K562 (cell line): ENCODE results near the gene RTL10. TPM values are rescaled to one million over a fixed set of nuclear protein-coding genes. Genes with fewer than 3 reads are reported as not detected.

Experiments
- ARHGAP35 ChIP-seq: fragments of 450-650 bp; IDR thresholded peaks from 2 replicates; pipeline ENCODE4 v1.6.1; 2018; ENCODE audit not compliant: partially characterized antibody
- BACH1 ChIP-seq: fragments of 200-800 bp; sonication (Bioruptor generic); IDR thresholded peaks from 2 replicates; pipeline ENCODE4 v1.6.1; 2016; ENCODE audit warnings: missing genetic modification characterization, missing compliant biosample characterization
- BCOR ChIP-seq: fragments of 450-650 bp; IDR thresholded peaks from 2 replicates; pipeline ENCODE4 v1.6.1; 2016
- CBX3 ChIP-seq, 2 experiments: IDR thresholded peaks; 1 replicate in 1 of 2; 2 replicates in 1 of 2; pipeline ENCODE4 v1.6.1; 2012; ENCODE audit warnings: inconsistent platforms in 2 of 2, low read length in 2 of 2, borderline replicate concordance in 1 of 2, control low read depth in 1 of 2
- CHAMP1 ChIP-seq: fragments of 450-650 bp; IDR thresholded peaks from 2 replicates; pipeline ENCODE4 v1.6.1; 2016; ENCODE audit warnings: mild to moderate bottlenecking
- CHD4 ChIP-seq: fragments of 200-600 bp; sonication (generic); IDR thresholded peaks from 3 replicates; pipeline ENCODE4 v1.6.1; 2012; ENCODE audit warnings: low read depth, mild to moderate bottlenecking, mixed read lengths, low read length, inconsistent platforms; ENCODE audit not compliant: insufficient read depth, insufficient replicate concordance, poor library complexity, severe bottlenecking
- DMBX1 ChIP-seq: fragments of 250-450 bp; sonication (Bioruptor Pico); IDR thresholded peaks from 2 replicates; pipeline ENCODE4 v1.8.0; 2022; ENCODE audit warnings: inconsistent platforms, mild to moderate bottlenecking, moderate library complexity, borderline replicate concordance
- ETS2 ChIP-seq: IDR thresholded peaks from 2 replicates; pipeline ENCODE4 v1.6.1; 2016; ENCODE audit warnings: borderline replicate concordance, missing genetic modification characterization, mild to moderate bottlenecking, moderate library complexity, missing compliant biosample characterization; ENCODE audit not compliant: poor library complexity, severe bottlenecking
- HIVEP1 ChIP-seq: fragments of 250-450 bp; sonication (Bioruptor Pico); IDR thresholded peaks from 2 replicates; pipeline ENCODE4 v1.4.0; 2020; ENCODE audit warnings: mild to moderate bottlenecking
- ILK ChIP-seq: fragments of 450-650 bp; IDR thresholded peaks from 2 replicates; pipeline ENCODE4 v1.6.1; 2016; ENCODE audit warnings: missing genetic modification characterization, low read depth, mild to moderate bottlenecking, missing compliant biosample characterization, moderate library complexity, borderline replicate concordance
- L3MBTL2 ChIP-seq: fragments of 450-650 bp; IDR thresholded peaks from 2 replicates; pipeline ENCODE4 v1.6.1; 2016; ENCODE audit warnings: mild to moderate bottlenecking, moderate library complexity
- NFRKB ChIP-seq: fragments of 450-650 bp; IDR thresholded peaks from 2 replicates; pipeline ENCODE4 v1.6.1; 2016; ENCODE audit warnings: low read depth
- NFYB ChIP-seq: IDR thresholded peaks from 2 replicates; pipeline ENCODE4 v1.6.1; 2011; ENCODE audit warnings: mild to moderate bottlenecking, moderate library complexity; ENCODE audit not compliant: insufficient read length; ENCODE audit errors: extremely low read depth
- POLR2B ChIP-seq: fragments of 450-650 bp; IDR thresholded peaks from 2 replicates; pipeline ENCODE4 v1.6.1; 2018; ENCODE audit warnings: low read depth; ENCODE audit not compliant: partially characterized antibody
- SMARCA5 ChIP-seq: fragments of 450-650 bp; IDR thresholded peaks from 2 replicates; pipeline ENCODE4 v1.6.1; 2016
- ZBTB5 ChIP-seq: fragments of 450-650 bp; IDR thresholded peaks from 2 replicates; pipeline ENCODE4 v1.6.1; 2017; ENCODE audit warnings: antibody characterized with exemption
- ZC3H8 ChIP-seq: fragments of 450-650 bp; IDR thresholded peaks from 2 replicates; pipeline ENCODE4 v1.6.1; 2017
- ZNF263 ChIP-seq: sonication (generic); formaldehyde crosslinking; IDR thresholded peaks from 2 replicates; pipeline ENCODE4 v1.8.0; 2022; ENCODE audit warnings: mild to moderate bottlenecking, missing genetic modification reagents, borderline replicate concordance
- ZNF395 ChIP-seq: fragments of 200-800 bp; sonication (Bioruptor generic); IDR thresholded peaks from 2 replicates; pipeline ENCODE4 v1.6.1; 2017; ENCODE audit warnings: missing genetic modification characterization, missing compliant biosample characterization
- ZNF444 ChIP-seq: fragments of 250-450 bp; sonication (Bioruptor Pico); IDR thresholded peaks from 2 replicates; pipeline ENCODE4 v1.4.0; 2020; ENCODE audit warnings: mild to moderate bottlenecking, moderate library complexity
- ZNF57 ChIP-seq: fragments of 450-650 bp; formaldehyde crosslinking; IDR thresholded peaks from 2 replicates; pipeline ENCODE4 v1.4.0; 2020; ENCODE audit warnings: mild to moderate bottlenecking, moderate library complexity
- ZNF699 ChIP-seq: fragments of 250-450 bp; sonication (Bioruptor Pico); IDR thresholded peaks from 2 replicates; pipeline ENCODE4 v1.8.0; 2021; ENCODE audit warnings: mild to moderate bottlenecking, moderate library complexity; ENCODE audit not compliant: insufficient replicate concordance
- ZNF79 ChIP-seq: fragments of 250-450 bp; sonication (Bioruptor Pico); IDR thresholded peaks from 2 replicates; pipeline ENCODE4 v1.4.0; 2020; ENCODE audit warnings: low read depth, mild to moderate bottlenecking, moderate library complexity
- polyA plus RNA-seq, 8 experiments: library from polyadenylated mRNA; depleted of rRNA in 4 of 8; stranded (reverse) in 5 of 8; unstranded in 3 of 8; fragments of >200 nt; fragmentation: Nextera tagmentation in 2 of 8; fragmentation: Illumina TruSeq in 1 of 8; extraction: Ambion mirVana in 2 of 8; extraction: Trizol in 1 of 8; gene quantifications; 2 replicates each; pipeline versions ENCODE4 v1.2.1 to v1.2.3, GENCODE V29; 2011 to 2014; ENCODE audit warnings: inconsistent platforms in 1 of 8, missing spikeins in 1 of 8
- total RNA-seq, 7 experiments: library from RNA; depleted of rRNA in 6 of 7; stranded (reverse); fragments of >200 nt in 6 of 7; fragmentation: Illumina TruSeq in 2 of 7; extraction: Trizol in 2 of 7; gene quantifications; 2 replicates each; pipeline versions ENCODE4 v1.2.1 to v1.2.3, GENCODE V29; 2011 to 2021; ENCODE audit warnings: low replicate concordance in 1 of 7

The RTL10 gene
- total and polyA plus RNA-seq, 9 of the 15 experiments (the other 6 are each of a cell fraction or from before 2014, with no cell fraction given), result 19.8 to 75.5 (median 32.5) TPM

GRCh38 chr22:19816372-19817119 lies 38.1 kb downstream of the RTL10 start (continued):
- TF ChIP-seq BCOR (0 out of 2 replicates have a peak, but pooled peaks have one; percentile 28), DMBX1 (CRISPR knock-in tag) (no peak), CHD4 (no peak), ZNF444 (no peak), HIVEP1 (CRISPR knock-in tag) (no peak), ETS2 (peak; percentile 73), ARHGAP35 (peak; percentile 90), SMARCA5 (peak; percentile 86; the same call in 1 of the 2 replicates), ILK (tag) (no peak), ZBTB5 (peak; percentile 79; the same call in 1 of the 2 replicates), ZNF395 (CRISPR knock-in tag) (no peak), CBX3 (IDR thresholded peaks at IDR 0.05; ENCODE audit: borderline replicate concordance in 1 of 2, low read length in 2 of 2) (peak in 1 of 2 experiments; percentile 23; a peak in 1 of 3 replicates), CHAMP1 (no peak), ZNF57 (CRISPR knock-in tag) (no peak), ZNF79 (CRISPR knock-in tag) (no peak), BACH1 (no peak), NFYB (no peak), L3MBTL2 (no peak), POLR2B (peak; percentile 46), ZNF263 (no peak), ZC3H8 (peak; percentile 93; the same call in 1 of the 2 replicates), NFRKB (peak; percentile 68), ZNF699 (CRISPR knock-in tag) (no peak)
